Fibroblast of skin of left quadriceps (primary cell): ENCODE data around the gene ALG12.
A peak's percentile ranks its signal among the peaks of the same experiment; 100 is the strongest.
"Not testable (repeated sequence)": the region's sequence is repeated elsewhere in the genome, so short reads cannot be mapped to it uniquely, and the experiment has no call there.

Experiments used
- DNase-seq, 2 experiments: peaks; one replicate each; pipeline ENCODE4 v3.0.0-alpha.2; 2013; ENCODE audit warnings: low read depth in 2 of 2

The ALG12 gene

GRCh38 chr22:49945042-49945794, 27.0 kb upstream of the ALG12 start:
- not testable (repeated sequence) for DNase-seq

GRCh38 chr22:49944399-49944891, 26.2 kb upstream of the ALG12 start:
- no peak for DNase-seq

- no peak for DNase-seq
These were observed 25.6 kb upstream of the ALG12 start for GRCh38 chr22:49943771-49944398.

GRCh38 chr22:49943405-49943765, 25.1 kb upstream of the ALG12 start:
- DNase-seq, result no peak

GRCh38 chr22:49942565-49943404, 24.5 kb upstream of the ALG12 start:
- no peak for DNase-seq

GRCh38 chr22:49941507-49942316, 23.5 kb upstream of the ALG12 start:
- DNase-seq, result no peak

- DNase-seq, result no peak
These were observed 20.4 kb upstream of the ALG12 start for GRCh38 chr22:49938565-49939136.

- no peak for DNase-seq
These were observed 19.7 kb upstream of the ALG12 start for GRCh38 chr22:49937758-49938564.

- DNase-seq, result no peak
These were observed 18.9 kb upstream of the ALG12 start for GRCh38 chr22:49936973-49937757.

- peak in 1 of 2 experiments; percentile 38 for DNase-seq
These were observed 18.1 kb upstream of the ALG12 start for GRCh38 chr22:49936018-49936972.

- DNase-seq, result no peak
These were observed 17.3 kb upstream of the ALG12 start for GRCh38 chr22:49935561-49935960.

GRCh38 chr22:49934891-49935557, 16.8 kb upstream of the ALG12 start:
- DNase-seq, result peak; percentile 32 to 44

- no peak for DNase-seq
These were observed 16.1 kb upstream of the ALG12 start for GRCh38 chr22:49934160-49934890.

- DNase-seq, result no peak
These were observed 15.3 kb upstream of the ALG12 start for GRCh38 chr22:49933236-49934159.

GRCh38 chr22:49930596-49931412, 12.6 kb upstream of the ALG12 start:
- DNase-seq, result no peak
